ENCODE measurements around the gene NAA10. TPM values are rescaled to one million over a fixed set of nuclear protein-coding genes. Genes with fewer than 3 reads are reported as not detected.
A peak's percentile ranks its signal among the peaks of the same experiment; 100 is the strongest.

Gene NAA10
- total RNA-seq, 1 experiment from 2014 or later = 107 TPM

GRCh38 chrX:153884136-153884535, 50.7 kb downstream of the NAA10 start:
- H3K9me3 Mint-ChIP-seq = no peaks in the 10 kb centered on the region
- peaks cover 10% of the 10 kb centered on the region for H3K27me3 Mint-ChIP-seq (ENCODE audit: low read depth)
- CTCF ChIA-PET = interaction anchor here (1.2 to 2.3 kb wide), 6 partner anchors 10 to 118 kb away, joined by 3 to 12 read pairs (median 4); partner anchors contain the start of genes ARHGAP4 and RENBP
- ATAC-seq (no peak), DNase-seq (ENCODE audit: low spot score) (no peak)
- POLR2A ChIA-PET = no interaction called here
- peaks cover 39% of the 10 kb centered on the region for H3K4me1 Mint-ChIP-seq
- no peak overlapping the region for H3K27ac Mint-ChIP-seq
- no peak for TF ChIP-seq SP1 (CRISPR knock-in tag; conservative IDR thresholded peaks at IDR 0.05)
- TF ChIP-seq RELA (CRISPR knock-in tag; IDR thresholded peaks at IDR 0.05; ENCODE audit: borderline replicate concordance) = no peak
- TF ChIP-seq ZNF317 (CRISPR knock-in tag; IDR thresholded peaks at IDR 0.05; ENCODE audit: borderline replicate concordance, low read depth) = no peak
- TF ChIP-seq IRF1 (CRISPR knock-in tag; IDR thresholded peaks at IDR 0.05) = no peak
- TF ChIP-seq ERG (CRISPR knock-in tag; IDR thresholded peaks at IDR 0.05) = no peak
- no peak for TF ChIP-seq E2F5 (CRISPR knock-in tag; IDR thresholded peaks at IDR 0.05)
- TF ChIP-seq MYBL2 (CRISPR knock-in tag; IDR thresholded peaks at IDR 0.05) = no peak
- no peaks in the 10 kb centered on the region for H3K36me3 Mint-ChIP-seq
- peak overlapping the region; percentile 65 for H3K4me3 Mint-ChIP-seq

- POLR2A ChIA-PET = interaction anchor here (1.9 kb wide), 1 partner anchor 44 kb away, joined by 6 read pairs; no protein-coding TSS in a partner anchor
- peak overlapping the region; percentile 6; the same call in 1 of the 2 replicates for H3K4me3 Mint-ChIP-seq
- ATAC-seq (no peak), DNase-seq (ENCODE audit: low spot score) (no peak)
- no peak overlapping the region for H3K27ac Mint-ChIP-seq
- no peak for TF ChIP-seq ZNF416 (CRISPR knock-in tag; IDR thresholded peaks at IDR 0.05)
- no peak for TF ChIP-seq ATF6 (CRISPR knock-in tag; IDR thresholded peaks at IDR 0.05)
- no peaks in the 10 kb centered on the region for H3K36me3 Mint-ChIP-seq
- CTCF ChIA-PET = interaction anchor here (0.8 to 2.3 kb wide), 4 partner anchors 40 to 105 kb away, joined by 3 to 12 read pairs (median 4); partner anchors contain the start of gene RENBP
- H3K27me3 Mint-ChIP-seq (ENCODE audit: low read depth) = peaks cover 6% of the 10 kb centered on the region
- H3K4me1 Mint-ChIP-seq = peaks cover 48% of the 10 kb centered on the region
- H3K9me3 Mint-ChIP-seq = no peaks in the 10 kb centered on the region
Observed at GRCh38 chrX:153883163-153883843, 51.5 kb downstream of the NAA10 start.

- ChIA-PET CTCF (interaction anchor here (0.7 to 0.8 kb wide), 2 partner anchors 47 to 77 kb away, joined by 3 read pairs; no protein-coding TSS in a partner anchor), POLR2A (interaction anchor here (1.9 kb wide), 1 partner anchor 45 kb away, joined by 6 read pairs; no protein-coding TSS in a partner anchor)
- no peak overlapping the region for H3K27ac Mint-ChIP-seq
- peak overlapping the region; percentile 26; the same call in 1 of the 2 replicates for H3K4me3 Mint-ChIP-seq
- TF ChIP-seq ZBTB21 (CRISPR knock-in tag; IDR thresholded peaks at IDR 0.05; ENCODE audit: borderline replicate concordance) = no peak
- no peak for TF ChIP-seq NR2C2 (CRISPR knock-in tag; IDR thresholded peaks at IDR 0.05)
- no peak for TF ChIP-seq JUN (CRISPR knock-in tag; IDR thresholded peaks at IDR 0.05)
- no peak for TF ChIP-seq MAX (CRISPR knock-in tag; IDR thresholded peaks at IDR 0.05)
- no peak for TF ChIP-seq IRF1 (CRISPR knock-in tag; IDR thresholded peaks at IDR 0.05)
- no peak for TF ChIP-seq ATF1 (CRISPR knock-in tag; IDR thresholded peaks at IDR 0.05)
- no peak for TF ChIP-seq ZNF425 (CRISPR knock-in tag; conservative IDR thresholded peaks at IDR 0.05)
- TF ChIP-seq CREM (CRISPR knock-in tag; IDR thresholded peaks at IDR 0.05) = no peak
- TF ChIP-seq STAT6 (CRISPR knock-in tag; conservative IDR thresholded peaks at IDR 0.05; ENCODE audit: low read depth) = no peak
- peaks cover 53% of the 10 kb centered on the region for H3K4me1 Mint-ChIP-seq
- no peaks in the 10 kb centered on the region for H3K36me3 Mint-ChIP-seq
- no peak for ATAC-seq
- peaks cover under 1% of the 10 kb centered on the region for H3K27me3 Mint-ChIP-seq (ENCODE audit: low read depth)
- H3K9me3 Mint-ChIP-seq = no peaks in the 10 kb centered on the region
- DNase-seq (ENCODE audit: low spot score) = no peak
Observed at GRCh38 chrX:153882557-153882956, 52.3 kb downstream of the NAA10 start.
